Kasumi-1 (cell line): ENCODE results near the gene HBB.
A peak's percentile ranks its signal among the peaks of the same experiment; 100 is the strongest.
"Not testable (repeated sequence)": the region's sequence is repeated elsewhere in the genome, so short reads cannot be mapped to it uniquely, and the experiment has no call there.

ENCODE experiments used
- DNase-seq, 2 experiments: peaks; one replicate each; lab custom pipeline; 2025; lab: John Stamatoyannopoulos, UW

The HBB gene

GRCh38 chr11:5226732-5227310 is at the start of gene HBB:
TSS of gene HBB (minus strand) at chr11:5227071. CDS start at chr11:5227021, 50 bp downstream.
- DNase-seq, result peak in 1 of 2 experiments; percentile 56

- DNase-seq, result no peak
These were observed 48.7 kb upstream of the HBB start for GRCh38 chr11:5275369-5276110.

- DNase-seq, result no peak
These were observed 47.5 kb upstream of the HBB start for GRCh38 chr11:5274395-5274794.

GRCh38 chr11:5272395-5273017 is 45.6 kb upstream of the HBB start:
- no peak for DNase-seq

GRCh38 chr11:5269715-5270147 is 42.9 kb upstream of the HBB start, which contains the start of gene HBE1:
TSS of gene HBE1 (minus strand) at chr11:5269945. CDS start at chr11:5269890, 55 bp downstream.
- no peak for DNase-seq

GRCh38 chr11:5267033-5267563 is 40.2 kb upstream of the HBB start:
- DNase-seq, result no peak

- DNase-seq, result no peak
These were observed 39.7 kb upstream of the HBB start for GRCh38 chr11:5266609-5267008.

GRCh38 chr11:5265832-5266231 is 39.0 kb upstream of the HBB start:
- no peak for DNase-seq

GRCh38 chr11:5258543-5259262 is 31.8 kb upstream of the HBB start:
- no peak for DNase-seq

GRCh38 chr11:5257296-5257695 is 30.4 kb upstream of the HBB start:
- DNase-seq, result no peak

GRCh38 chr11:5254646-5255413 is 28.0 kb upstream of the HBB start, which contains the start of gene HBG2:
TSS of gene HBG2 (minus strand) at chr11:5254781. CDS start at chr11:5254728, 53 bp downstream.
- DNase-seq, result not testable (repeated sequence)

- not testable (repeated sequence) for DNase-seq
These were observed 27.2 kb upstream of the HBB start for GRCh38 chr11:5254023-5254422.

- DNase-seq, result not testable (repeated sequence)
These were observed 26.6 kb upstream of the HBB start for GRCh38 chr11:5253440-5253839.

GRCh38 chr11:5252919-5253265 is 26.0 kb upstream of the HBB start:
- DNase-seq, result no peak

- DNase-seq, result no peak
These were observed 25.5 kb upstream of the HBB start for GRCh38 chr11:5252192-5252918.

- no peak for DNase-seq
These were observed 24.9 kb upstream of the HBB start for GRCh38 chr11:5251746-5252145.

- DNase-seq, result no peak
These were observed 23.8 kb upstream of the HBB start for GRCh38 chr11:5250543-5251204.

- not testable (repeated sequence) for DNase-seq
These were observed 23.0 kb upstream of the HBB start, which contains the start of gene HBG1 for GRCh38 chr11:5249807-5250396. TSS of gene HBG1 (minus strand) at chr11:5249857. CDS start at chr11:5249804, 53 bp downstream.

- DNase-seq, result not testable (repeated sequence)
These were observed 21.6 kb upstream of the HBB start for GRCh38 chr11:5248498-5248897.
